Measurements from ENCODE around the gene FKBP14.

GRCh38 chr7:30003098-30003497 is 23.4 kb downstream of the FKBP14 start:
- TF ChIP-seq GATA2 (IDR thresholded peaks at IDR 0.05; ENCODE audit: low read depth, low read length) (no peak), GATA3 (IDR thresholded peaks at IDR 0.05; ENCODE audit: low read depth, low read length) (no peak)

All from SH-SY5Y (cell line).